Measurements from ENCODE around the gene PDXK. TPM values are rescaled to one million over a fixed set of nuclear protein-coding genes. Genes with fewer than 3 reads are reported as not detected.

Gene PDXK
- total and polyA plus RNA-seq, 3 donors from 2014 or later: 277 to 871 (median 327) TPM

DNA sequence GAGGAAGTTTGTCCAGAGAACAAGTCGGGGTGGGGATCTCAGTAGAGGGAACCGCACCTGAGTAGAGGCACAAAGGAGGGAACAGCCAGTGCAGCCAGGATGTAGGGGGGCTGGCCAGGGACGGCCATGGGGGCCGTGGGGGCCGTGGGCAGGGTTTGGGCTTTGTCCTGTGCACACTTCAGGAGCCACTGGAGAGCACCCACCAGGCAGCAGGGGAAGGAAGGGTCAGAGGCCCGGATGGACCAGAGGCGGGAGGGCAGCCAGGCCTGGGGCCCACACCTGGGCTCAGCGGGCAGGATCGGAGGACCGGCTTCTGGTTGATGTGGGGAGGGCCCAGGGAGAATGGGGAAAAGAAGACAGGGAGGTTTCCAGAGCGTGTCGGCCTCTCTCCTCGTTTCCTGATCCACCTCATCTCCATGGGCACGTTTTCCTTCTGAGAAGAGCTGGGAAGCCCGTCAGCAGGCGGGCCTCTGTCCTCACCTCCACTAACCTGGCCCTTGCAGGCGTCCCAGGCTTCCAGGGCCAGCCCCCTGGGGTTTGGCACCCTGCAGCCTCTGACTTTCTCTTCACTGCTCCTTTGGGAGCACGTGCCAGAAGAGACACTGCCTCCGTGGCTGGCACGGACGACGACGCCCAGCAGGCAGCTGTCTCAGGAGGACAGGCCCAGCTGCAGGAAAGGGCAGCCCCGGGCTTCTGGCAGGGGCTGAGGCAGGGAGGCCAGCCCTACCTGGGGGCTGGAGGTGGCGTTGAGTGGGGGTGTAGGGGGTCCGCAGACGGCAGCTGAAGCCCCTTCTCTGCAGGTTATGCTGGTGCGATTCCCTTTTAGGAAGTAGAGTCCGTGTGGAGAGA is 16.8 kb upstream of the PDXK start:
- TF ChIP-seq, protein P1, sequence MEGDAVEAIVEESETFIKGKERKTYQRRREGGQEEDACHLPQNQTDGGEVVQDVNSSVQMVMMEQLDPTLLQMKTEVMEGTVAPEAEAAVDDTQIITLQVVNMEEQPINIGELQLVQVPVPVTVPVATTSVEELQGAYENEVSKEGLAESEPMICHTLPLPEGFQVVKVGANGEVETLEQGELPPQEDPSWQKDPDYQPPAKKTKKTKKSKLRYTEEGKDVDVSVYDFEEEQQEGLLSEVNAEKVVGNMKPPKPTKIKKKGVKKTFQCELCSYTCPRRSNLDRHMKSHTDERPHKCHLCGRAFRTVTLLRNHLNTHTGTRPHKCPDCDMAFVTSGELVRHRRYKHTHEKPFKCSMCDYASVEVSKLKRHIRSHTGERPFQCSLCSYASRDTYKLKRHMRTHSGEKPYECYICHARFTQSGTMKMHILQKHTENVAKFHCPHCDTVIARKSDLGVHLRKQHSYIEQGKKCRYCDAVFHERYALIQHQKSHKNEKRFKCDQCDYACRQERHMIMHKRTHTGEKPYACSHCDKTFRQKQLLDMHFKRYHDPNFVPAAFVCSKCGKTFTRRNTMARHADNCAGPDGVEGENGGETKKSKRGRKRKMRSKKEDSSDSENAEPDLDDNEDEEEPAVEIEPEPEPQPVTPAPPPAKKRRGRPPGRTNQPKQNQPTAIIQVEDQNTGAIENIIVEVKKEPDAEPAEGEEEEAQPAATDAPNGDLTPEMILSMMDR (IDR thresholded peaks at IDR 0.05): no peak
- no peak for TF ChIP-seq POLR2A (IDR thresholded peaks at IDR 0.05)
- Histone ChIP-seq H3K27ac (no peak overlapping the region), H3K4me3 (no peak overlapping the region), H3K4me1 (peaks cover 18% of the 10 kb centered on the region), H3K9me3 (no peaks in the 10 kb centered on the region), H3K36me3 (ENCODE audit: low read depth, missing control alignments) (no peaks in the 10 kb centered on the region), H3K27me3 (no peaks in the 10 kb centered on the region)
- intact Hi-C loops (cut with DNase I; ENCODE audit: low total_unique reads): no loop called here
- 78 to 86% methylated on average over 22 to 29 of the region's 29 CpGs for WGBS, 2 donors
- DNase-seq: no peak

DNA sequence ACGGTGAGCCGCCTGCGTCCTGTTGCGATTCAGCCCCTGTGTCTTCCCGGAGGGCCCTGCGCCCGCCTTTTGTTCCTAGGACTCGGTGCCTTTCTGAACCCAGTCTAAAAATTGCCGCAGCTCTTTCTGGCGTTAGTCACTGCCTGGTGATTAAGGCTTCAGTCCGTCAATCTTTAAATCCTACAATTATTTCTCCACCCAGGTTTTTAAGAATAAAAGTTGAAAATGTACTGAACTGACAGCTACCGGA is 16.2 kb upstream of the PDXK start:
- WGBS, 2 donors: 50 to 64% methylated on average over 12 of the region's 12 CpGs
- Histone ChIP-seq H3K36me3 (ENCODE audit: low read depth, missing control alignments) (no peaks in the 10 kb centered on the region), H3K9me3 (no peaks in the 10 kb centered on the region), H3K4me1 (peaks cover 18% of the 10 kb centered on the region), H3K4me3 (no peak overlapping the region), H3K27ac (no peak overlapping the region), H3K27me3 (no peaks in the 10 kb centered on the region)
- no peak for DNase-seq
- TF ChIP-seq, protein P1 (IDR thresholded peaks at IDR 0.05): no peak
- no peak for TF ChIP-seq POLR2A (IDR thresholded peaks at IDR 0.05)
- intact Hi-C loops (cut with DNase I; ENCODE audit: low total_unique reads): no loop called here

DNA sequence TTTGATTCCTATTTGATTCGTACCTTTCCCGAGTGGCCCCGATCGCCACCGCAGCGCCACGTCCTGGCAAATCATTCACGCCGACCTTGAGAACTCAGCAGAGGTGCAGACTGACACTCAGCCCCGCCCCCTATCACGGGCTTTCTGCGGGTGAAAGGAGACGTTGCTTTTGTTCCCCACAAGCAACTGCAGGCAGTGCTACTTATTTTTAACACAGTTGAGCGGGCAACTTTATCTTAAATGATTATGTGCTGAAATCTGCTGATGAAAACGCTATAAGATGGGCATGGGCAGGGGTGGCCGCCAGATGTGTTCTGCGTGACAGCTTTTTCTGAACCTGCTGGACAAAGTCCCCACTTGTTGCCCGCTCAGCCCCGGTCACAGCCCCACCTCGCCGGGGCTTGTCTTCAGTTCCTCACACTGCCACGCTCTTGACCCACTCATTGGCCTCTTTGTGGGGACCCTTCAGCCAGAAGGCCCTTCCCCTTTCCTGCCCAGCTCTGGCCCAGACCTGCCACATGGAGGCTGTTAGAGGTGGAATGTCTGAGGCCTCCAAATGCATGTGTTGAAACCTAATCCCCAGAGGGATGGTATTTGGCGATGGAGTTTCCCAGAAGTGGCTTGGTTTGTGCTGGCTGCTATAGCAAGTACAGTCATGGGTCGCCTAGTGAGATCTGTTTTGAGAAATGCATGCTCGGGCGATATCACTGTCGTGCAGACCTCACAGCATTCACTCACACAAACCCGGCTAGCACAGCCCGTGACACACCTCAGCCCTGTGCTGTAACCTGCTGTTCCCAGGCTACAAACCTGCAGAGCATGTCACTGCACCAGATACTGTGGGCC is 15.7 kb upstream of the PDXK start:
- Histone ChIP-seq H3K36me3 (ENCODE audit: low read depth, missing control alignments) (no peaks in the 10 kb centered on the region), H3K27ac (no peak overlapping the region), H3K9me3 (no peaks in the 10 kb centered on the region), H3K27me3 (no peaks in the 10 kb centered on the region), H3K4me1 (peaks cover 18% of the 10 kb centered on the region), H3K4me3 (no peak overlapping the region)
- intact Hi-C loops (cut with DNase I; ENCODE audit: low total_unique reads): no loop called here
- DNase-seq: peak; percentile 79
- 46 to 49% methylated on average over 27 to 29 of the region's 29 CpGs for WGBS, 2 donors
- TF ChIP-seq, protein P1 (IDR thresholded peaks at IDR 0.05): no peak
- no peak for TF ChIP-seq POLR2A (IDR thresholded peaks at IDR 0.05)

DNA sequence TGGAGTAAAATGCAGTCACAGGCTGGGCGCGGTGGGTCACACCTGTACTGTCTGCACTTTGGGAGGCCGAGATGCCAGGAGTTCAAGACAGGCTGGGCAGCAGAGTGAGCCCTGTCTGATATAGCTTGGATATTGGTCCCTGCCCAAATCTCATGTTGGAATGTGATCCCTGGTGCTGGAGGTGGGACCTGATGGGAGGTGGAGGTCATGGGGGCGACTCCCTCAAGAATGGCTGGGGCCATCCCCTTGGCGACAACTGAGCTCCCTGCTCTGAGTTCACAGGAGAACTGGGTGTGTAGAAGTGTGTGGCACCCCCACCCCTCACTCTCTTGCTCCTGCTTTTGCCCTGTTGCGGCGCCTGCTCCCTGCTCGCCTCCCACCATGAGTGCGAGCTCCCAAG is 11.5 kb upstream of the PDXK start:
- Histone ChIP-seq H3K27ac (no peak overlapping the region), H3K4me3 (no peak overlapping the region), H3K36me3 (ENCODE audit: low read depth, missing control alignments) (no peaks in the 10 kb centered on the region), H3K9me3 (no peaks in the 10 kb centered on the region), H3K4me1 (peaks cover 10% of the 10 kb centered on the region), H3K27me3 (no peaks in the 10 kb centered on the region)
- TF ChIP-seq, protein P1 (IDR thresholded peaks at IDR 0.05): no peak
- TF ChIP-seq POLR2A (IDR thresholded peaks at IDR 0.05): no peak
- WGBS, 2 donors: 83 to 93% methylated on average over 9 of the region's 9 CpGs
- DNase-seq: no peak
- intact Hi-C loops (cut with DNase I; ENCODE audit: low total_unique reads): no loop called here

Data from testis (tissue), 3 donors.